HepG2 (cell line): ENCODE data around the gene VSTM1. TPM values are rescaled to one million over a fixed set of nuclear protein-coding genes. Genes with fewer than 3 reads are reported as not detected.

ENCODE experiments used
- AGO2 ChIP-seq: fragments of 200-400 bp; formaldehyde crosslinking; optimal IDR thresholded peaks from 2 replicates; pipeline ENCODE3; 2017; ENCODE audit warnings: mild to moderate bottlenecking, low read depth, low read length, moderate library complexity
- ATF2 ChIP-seq: sonication (generic); formaldehyde crosslinking; IDR thresholded peaks from 2 replicates; pipeline ENCODE4 v1.4.0; 2020; ENCODE audit warnings: missing genetic modification reagents
- FOXC1 ChIP-seq: sonication (generic); formaldehyde crosslinking; IDR thresholded peaks from 2 replicates; pipeline ENCODE4 v1.8.0; 2022; ENCODE audit warnings: mild to moderate bottlenecking, missing genetic modification reagents, borderline replicate concordance
- FOXK1 ChIP-seq: sonication (generic); formaldehyde crosslinking; IDR thresholded peaks from 2 replicates; pipeline ENCODE4 v1.4.0; 2020; ENCODE audit warnings: low read depth, missing genetic modification reagents, borderline replicate concordance
- FOXK2 ChIP-seq: fragments of 450-650 bp; IDR thresholded peaks from 2 replicates; pipeline ENCODE4 v1.6.1; 2016
- JUNB ChIP-seq: sonication (generic); formaldehyde crosslinking; IDR thresholded peaks from 2 replicates; pipeline ENCODE4 v1.8.0; 2022; ENCODE audit warnings: missing genetic modification reagents, mild to moderate bottlenecking, borderline replicate concordance
- KDM4B ChIP-seq: sonication (generic); formaldehyde crosslinking; IDR thresholded peaks from 2 replicates; pipeline ENCODE4 v1.4.0; 2020; ENCODE audit warnings: missing genetic modification reagents
- KDM5A ChIP-seq: fragments of 200-600 bp; sonication (generic); IDR thresholded peaks from 2 replicates; pipeline ENCODE4 v1.7.0; 2018; ENCODE audit warnings: antibody characterized with exemption, mild to moderate bottlenecking, low read length, borderline replicate concordance
- NCOA2 ChIP-seq: sonication (generic); formaldehyde crosslinking; IDR thresholded peaks from 2 replicates; pipeline ENCODE4 v1.8.0; 2022; ENCODE audit warnings: inconsistent platforms
- POLR2G ChIP-seq: fragments of 200-400 bp; formaldehyde crosslinking; IDR thresholded peaks from 2 replicates; pipeline ENCODE4 v1.6.1; 2018; ENCODE audit warnings: mild to moderate bottlenecking, low read depth, low read length, moderate library complexity
- RARA ChIP-seq: IDR thresholded peaks from 2 replicates; pipeline ENCODE4 v1.6.1; 2016; ENCODE audit warnings: missing genetic modification reagents, missing compliant biosample characterization
- TAF1 ChIP-seq: sonication (generic); formaldehyde crosslinking; IDR thresholded peaks from 2 replicates; pipeline ENCODE4 v1.4.0; 2020; ENCODE audit warnings: missing genetic modification reagents
- TAF15 ChIP-seq: fragments of 200-400 bp; formaldehyde crosslinking; IDR thresholded peaks from one replicate; pipeline ENCODE4 v1.6.1; 2018; ENCODE audit warnings: mild to moderate bottlenecking, low read depth, low read length; ENCODE audit not compliant: poor library complexity, severe bottlenecking
- TBP ChIP-seq: sonication (generic); formaldehyde crosslinking; IDR thresholded peaks from 2 replicates; pipeline ENCODE4 v1.5.0; 2020; ENCODE audit warnings: missing genetic modification reagents
- ZMYM3 ChIP-seq: sonication (generic); formaldehyde crosslinking; IDR thresholded peaks from 2 replicates; pipeline ENCODE4 v1.5.1; 2020; ENCODE audit warnings: mild to moderate bottlenecking, missing genetic modification reagents
- ZNF143 ChIP-seq: sonication (generic); formaldehyde crosslinking; IDR thresholded peaks from 2 replicates; pipeline ENCODE4 v1.4.0; 2020; ENCODE audit warnings: missing genetic modification reagents
- ZNF691 ChIP-seq: sonication (generic); formaldehyde crosslinking; IDR thresholded peaks from 2 replicates; pipeline ENCODE4 v1.4.0; 2020; ENCODE audit warnings: missing genetic modification reagents, low read depth, mild to moderate bottlenecking, borderline replicate concordance
- ZNF761 ChIP-seq: sonication (generic); formaldehyde crosslinking; conservative IDR thresholded peaks from 2 replicates; pipeline ENCODE4 v1.4.0; 2020; ENCODE audit warnings: mild to moderate bottlenecking, missing genetic modification reagents
- polyA plus RNA-seq, 8 experiments: library from polyadenylated mRNA; depleted of rRNA in 3 of 8; stranded (reverse) in 7 of 8; unstranded in 1 of 8; fragments of >200 nt; fragmentation: Illumina TruSeq in 4 of 8; extraction: Trizol in 4 of 8; gene quantifications; 2 replicates each; pipeline versions ENCODE4 v1.2.1 to v1.2.3, GENCODE V29; 2011 to 2016; ENCODE audit warnings: low read depth in 4 of 8, missing spikeins in 1 of 8, mixed read lengths in 1 of 8; ENCODE audit not compliant: insufficient read depth in 1 of 8
- total RNA-seq, 5 experiments: library from RNA; depleted of rRNA; stranded (reverse); fragments of >200 nt; fragmentation: Illumina TruSeq; extraction: Trizol; gene quantifications; 2 replicates each; pipeline ENCODE4 v1.2.3, GENCODE V29; 2016; ENCODE audit warnings: low read depth in 1 of 5

Gene VSTM1
- total and polyA plus RNA-seq, 2 of the 13 experiments (the other 11 are each of a cell fraction or from before 2014, with no cell fraction given) = not detected

- TF ChIP-seq ATF2 (CRISPR knock-in tag) (peak; percentile 74; the same call in 1 of the 2 replicates), POLR2G (peak; percentile 86), RARA (no peak), TAF15 (no peak), JUNB (CRISPR knock-in tag) (no peak), TAF1 (CRISPR knock-in tag) (peak; percentile 89), ZNF143 (peak; percentile 98), NCOA2 (CRISPR knock-in tag) (0 out of 2 replicates have a peak, but pooled peaks have one; percentile 26), FOXK1 (peak; percentile 85; the same call in 1 of the 2 replicates), KDM4B (CRISPR knock-in tag) (peak; percentile 25; the same call in 1 of the 2 replicates), AGO2 (peak; percentile 61), ZNF691 (CRISPR knock-in tag) (peak; percentile 62; the same call in 1 of the 2 replicates), ZNF761 (CRISPR knock-in tag) (peak; percentile 74), ZMYM3 (CRISPR knock-in tag) (peak; percentile 100), FOXC1 (CRISPR knock-in tag) (peak; percentile 64; the same call in 1 of the 2 replicates), TBP (CRISPR knock-in tag) (0 out of 2 replicates have a peak, but pooled peaks have one; percentile 61), KDM5A (peak; percentile 78), FOXK2 (peak; percentile 50; the same call in 1 of the 2 replicates)
These were observed 38.9 kb upstream of the VSTM1 start, which contains the start of gene NDUFA3 (continued) for GRCh38 chr19:54102421-54103169.
